ENCODE results near the gene CARD19. TPM values are rescaled to one million over a fixed set of nuclear protein-coding genes. Genes with fewer than 3 reads are reported as not detected.

The CARD19 gene
- total and polyA plus RNA-seq, 9 of the 15 experiments (the other 6 are each of a cell fraction or from before 2014, with no cell fraction given): 0.90 to 34.9 (median 14.6) TPM

- CTCF ChIA-PET (ENCODE audit: low intra/inter-chr PET ratio): no interaction called here
- H3K79me2 ChIP-seq (ENCODE audit: control insufficient read depth, insufficient read depth, low read length): no peaks in the 10 kb centered on the region
- POLR2A ChIA-PET: interaction anchor here (0.6 to 2.0 kb wide), 8 partner anchors 9 to 117 kb away, joined by 3 to 16 read pairs (median 4); partner anchors contain the start of gene NINJ1
- no peaks in the 10 kb centered on the region for H3K9me3 ChIP-seq (replicated peaks; ENCODE audit: control insufficient read depth, insufficient read depth, low read depth, low read length)
- no TSS peak for BruUV-seq (replicated peaks)
- DNase-seq (ENCODE audit: extremely low read depth in 1 of 4, low spot score in 3 of 4): peak; percentile 80 to 87 (median 84)
- peak overlapping the region; percentile 63; the same call in 2 of the 3 replicates for H3K27ac ChIP-seq (ENCODE audit: extremely low read depth, low read depth, low read length)
- no peak overlapping the region for H3K4me3 ChIP-seq
- peak overlapping the region in 1 of 2 experiments; percentile 26; a peak in 2 of 4 replicates for H3K9ac ChIP-seq (ENCODE audit: insufficient read depth in 1 of 2, low read depth in 2 of 2, low read length in 2 of 2)
- peak; percentile 98 for FAIRE-seq
- H4K20me1 ChIP-seq (replicated peaks; ENCODE audit: control insufficient read depth, insufficient read depth, low read length): no peaks in the 10 kb centered on the region
- no peaks in the 10 kb centered on the region for H3K27me3 ChIP-seq (ENCODE audit: control insufficient read depth in 2 of 2, insufficient read depth in 2 of 2, low read length in 2 of 2)
- no peaks in the 10 kb centered on the region for H3K9me1 ChIP-seq (ENCODE audit: control insufficient read depth, insufficient read depth, low read length)
- 38% methylated on average over 22 of the region's 23 CpGs for WGBS (ENCODE audit: insufficient coverage, low coverage, missing lambda C conversion rate)
- peaks cover 24 to 41% of the 10 kb centered on the region in 2 experiments for H3K4me1 ChIP-seq (replicated peaks in 1 of 2; ENCODE audit: control insufficient read depth in 2 of 2, insufficient read depth in 2 of 2, low read length in 2 of 2)
- H2AFZ ChIP-seq (ENCODE audit: low read depth, low read length): peak overlapping the region; percentile 75
- ATAC-seq: peak; percentile 92
- H3K36me3 ChIP-seq (ENCODE audit: control insufficient read depth, insufficient read depth, low read length): no peaks in the 10 kb centered on the region
- in situ Hi-C loops (cut with MboI): no loop called here
- intact Hi-C loops (cut with micrococcal nuclease): no loop called here
- H3K4me2 ChIP-seq (ENCODE audit: insufficient read depth, low read length): peak overlapping the region; percentile 13
- TF ChIP-seq ESRRA (IDR thresholded peaks at IDR 0.05; ENCODE audit: borderline replicate concordance, low read depth) (peak; percentile 42; the same call in 1 of the 2 replicates), NRF1 (conservative IDR thresholded peaks at IDR 0.05 in 1 of 2, IDR thresholded peaks at IDR 0.05 in 1 of 2) (peak; percentile 66 to 75; a peak in 3 of 4 replicates), HNRNPLL (IDR thresholded peaks at IDR 0.05; ENCODE audit: low read depth, low read length, poor library complexity, severe bottlenecking) (peak; percentile 90), U2AF1 (optimal IDR thresholded peaks at IDR 0.05; ENCODE audit: low read depth, low read length) (no peak), JUND (IDR thresholded peaks at IDR 0.05; ENCODE audit: borderline replicate concordance, low read depth, low read length) (peak; percentile 85), JUND (tag; IDR thresholded peaks at IDR 0.05; ENCODE audit: borderline replicate concordance, low read depth, low read length) (peak; percentile 78; the same call in 2 of the 3 replicates), RBFOX2 (IDR thresholded peaks at IDR 0.05; ENCODE audit: low read depth, low read length) (peak; percentile 75), GABPB1 (CRISPR knock-in tag; IDR thresholded peaks at IDR 0.05) (peak; percentile 88), MNT (conservative IDR thresholded peaks at IDR 0.05) (peak; percentile 51 to 75), E2F6 (IDR thresholded peaks at IDR 0.05; ENCODE audit: borderline replicate concordance in 1 of 2, extremely low read depth in 1 of 2, insufficient read depth in 1 of 2, insufficient read length in 1 of 2, low read depth in 1 of 2, low read length in 1 of 2, poor library complexity in 1 of 2, severe bottlenecking in 1 of 2) (peak; percentile 61 to 67), SOX6 (IDR thresholded peaks at IDR 0.05) (peak; percentile 46; the same call in 1 of the 2 replicates), ARID3A (IDR thresholded peaks at IDR 0.05; ENCODE audit: borderline replicate concordance, low read depth, low read length) (no peak), CTBP1 (IDR thresholded peaks at IDR 0.05; ENCODE audit: borderline replicate concordance) (peak; percentile 87), ZNF24 (IDR thresholded peaks at IDR 0.05) (peak; percentile 14; the same call in 1 of the 2 replicates), RNF2 (IDR thresholded peaks at IDR 0.05) (peak; percentile 83; the same call in 1 of the 2 replicates), MBD2 (IDR thresholded peaks at IDR 0.05; ENCODE audit: borderline replicate concordance, low read depth) (no peak), BACH1 (tag; IDR thresholded peaks at IDR 0.05) (peak; percentile 70; the same call in 1 of the 2 replicates)
Observed at GRCh38 chr9:93119953-93120845, 24.2 kb downstream of the CARD19 start.

Measured in K562 (cell line).